Left colon (tissue), 2 donors: ENCODE data around the gene GNAL. TPM values are rescaled to one million over a fixed set of nuclear protein-coding genes. Genes with fewer than 3 reads are reported as not detected.

Experiments
- ATAC-seq: fragments of 200-7000 bp; cut with Tn5 transposase; one replicate; pipeline ENCODE4 v1.9.1; 2020; ENCODE audit warnings: mild to moderate bottlenecking, moderate library complexity
- DNase-seq, 2 donors: peaks; one replicate each; pipeline ENCODE4 v3.0.0-alpha.2; 2020
- intact Hi-C, 2 donors: fragments of 100-400 bp; cut with DNase I in 1 of 2; cut with micrococcal nuclease in 1 of 2; formaldehyde crosslinking; loops; one replicate each; pipeline versions ENCODE4 v1.11.2 to v1.14.0; 2022; cut with DNase I, micrococcal nuclease
- total RNA-seq, 2 donors: library from RNA; stranded (reverse); fragmentation: NEBNext Ultra II Directional; extraction: Animal tissue kit (Norgen Biotek cat#: 25700); gene quantifications; one replicate each; pipeline ENCODE4 v1.2.1, GENCODE V29; 2021
- donor health status: DM: no; HTN: no; CAD: no.
- donor health status: DM: yes; HTN: yes; CAD: no.

GNAL gene
- total RNA-seq, 2 donors from 2014 or later, result 1.5 to 4.4 TPM

DNA sequence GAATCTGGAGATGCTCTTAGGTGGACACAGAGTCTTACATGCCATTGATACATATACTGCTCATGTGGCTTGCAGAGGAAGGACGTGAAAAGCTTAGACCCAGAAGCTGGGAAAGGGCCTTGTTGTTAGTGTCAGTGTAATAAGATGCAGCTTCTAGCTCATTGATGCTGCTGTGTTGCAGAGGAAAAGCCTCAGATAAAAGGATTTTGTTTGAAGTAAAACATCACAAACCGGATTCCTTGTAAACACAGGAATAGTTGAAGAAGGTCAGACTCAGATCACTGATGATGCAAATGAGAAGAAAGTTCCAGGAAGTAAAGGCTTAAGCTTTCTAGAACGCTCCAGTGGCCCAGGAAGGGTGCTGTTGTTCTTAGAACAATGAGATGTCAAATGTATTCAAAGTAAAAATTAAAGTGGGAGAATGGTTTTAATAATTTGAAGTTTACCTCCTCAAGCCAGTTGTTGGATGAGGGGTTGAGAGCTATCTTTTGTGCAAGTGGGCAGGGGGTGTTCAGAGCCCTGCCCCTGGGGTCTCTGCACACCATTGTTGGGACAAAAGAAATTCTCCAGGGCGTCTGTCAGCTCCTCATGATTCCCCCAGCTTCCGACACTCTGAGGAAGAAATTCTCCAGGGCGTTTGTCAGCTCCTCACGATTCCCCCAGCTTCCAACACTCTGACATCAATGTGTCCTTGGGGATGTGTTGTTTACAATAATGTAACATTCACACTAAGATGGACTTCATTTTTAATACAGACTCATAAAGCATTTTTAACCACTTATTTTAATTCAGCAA, 100.8 kb downstream of the GNAL start:
- no peak for ATAC-seq
- intact Hi-C loops, result no loop called here
- DNase-seq, result no peak

- DNase-seq (no peak), ATAC-seq (no peak)
- intact Hi-C loops, result no loop called here
Measured at GRCh38 chr18:11791131-11791530, 102.1 kb downstream of the GNAL start.

DNA sequence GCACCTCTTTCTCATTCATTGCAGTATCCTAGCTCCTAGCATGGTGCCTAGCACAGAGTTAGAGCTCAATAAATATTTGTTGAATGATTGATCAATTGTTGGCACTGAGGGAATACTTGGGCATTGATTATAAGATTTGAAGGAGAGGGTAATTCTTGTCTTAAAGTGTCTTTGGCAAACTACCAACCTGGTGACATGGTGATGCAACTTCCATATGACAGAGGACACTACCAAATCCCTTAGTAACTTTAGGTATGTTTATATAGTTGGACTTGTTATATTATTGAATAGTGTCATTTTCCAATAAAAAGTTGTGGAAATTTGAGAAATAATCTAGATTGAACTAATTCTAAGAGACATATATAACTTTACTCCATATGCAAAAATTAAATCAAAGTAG, 103.6 kb downstream of the GNAL start:
- ATAC-seq, result no peak
- intact Hi-C loops, result no loop called here
- no peak for DNase-seq

DNA sequence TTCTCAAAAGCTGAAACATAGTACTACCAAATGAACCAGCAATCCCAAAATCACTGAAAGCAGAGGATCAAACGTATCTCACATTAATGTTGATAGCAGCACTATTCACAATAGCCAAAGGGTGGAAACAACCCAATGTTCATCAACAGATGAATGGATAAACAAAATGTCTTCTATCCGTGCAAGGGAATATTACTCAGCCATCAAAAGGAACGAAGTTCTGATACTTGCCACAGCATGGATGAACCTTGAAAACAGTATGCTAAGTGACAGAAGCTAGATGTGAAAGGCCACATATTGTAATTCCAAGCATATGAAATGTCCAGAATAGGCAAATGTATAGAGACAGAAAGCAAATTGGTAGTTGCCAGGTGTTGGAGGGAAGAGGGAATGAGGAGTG, 105.1 kb downstream of the GNAL start:
- no peak for ATAC-seq
- intact Hi-C loops, result no loop called here
- no peak for DNase-seq

- intact Hi-C loops, result no loop called here
Measured at GRCh38 chr18:11795916-11796315, 106.9 kb downstream of the GNAL start.

DNA sequence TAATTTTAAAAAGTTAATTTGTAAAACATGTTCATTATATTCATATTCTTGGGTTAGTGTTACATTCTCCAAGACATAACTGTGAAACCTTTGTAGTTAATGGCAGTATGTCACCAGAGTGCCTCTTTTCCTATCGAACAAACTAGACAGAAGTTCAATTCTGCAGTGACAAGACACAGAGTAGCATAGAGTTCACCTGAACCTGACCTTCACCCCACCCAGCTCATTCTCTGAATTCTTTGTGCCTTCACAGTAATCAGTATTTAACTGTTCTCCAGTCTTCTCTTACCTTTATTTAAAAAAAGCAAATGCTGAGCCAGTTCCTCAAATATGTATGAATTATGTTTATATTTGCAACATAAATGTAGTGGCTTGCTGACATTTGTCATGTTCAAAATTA, 109.2 kb downstream of the GNAL start:
- ATAC-seq, result no peak
- intact Hi-C loops, result no loop called here
- DNase-seq, result no peak

More at GRCh38 chr18:11795916-11796315, 106.9 kb downstream of the GNAL start:
- DNase-seq, result no peak
- no peak for ATAC-seq

GRCh38 chr18:11799066-11799465, 110.0 kb downstream of the GNAL start:
- no peak for ATAC-seq
- intact Hi-C loops, result no loop called here
- no peak for DNase-seq

- ATAC-seq, result no peak
- no peak for DNase-seq
- intact Hi-C loops, result no loop called here
Measured at GRCh38 chr18:11800566-11801334, 111.7 kb downstream of the GNAL start.

GRCh38 chr18:11801573-11801972, 112.5 kb downstream of the GNAL start:
- intact Hi-C loops, result no loop called here
- ATAC-seq (no peak), DNase-seq (no peak)

GRCh38 chr18:11802158-11802557, 113.1 kb downstream of the GNAL start:
- intact Hi-C loops, result no loop called here
- ATAC-seq (no peak), DNase-seq (no peak)

- DNase-seq (no peak), ATAC-seq (no peak)
- intact Hi-C loops, result no loop called here
Measured at GRCh38 chr18:11802586-11802985, 113.5 kb downstream of the GNAL start.

DNA sequence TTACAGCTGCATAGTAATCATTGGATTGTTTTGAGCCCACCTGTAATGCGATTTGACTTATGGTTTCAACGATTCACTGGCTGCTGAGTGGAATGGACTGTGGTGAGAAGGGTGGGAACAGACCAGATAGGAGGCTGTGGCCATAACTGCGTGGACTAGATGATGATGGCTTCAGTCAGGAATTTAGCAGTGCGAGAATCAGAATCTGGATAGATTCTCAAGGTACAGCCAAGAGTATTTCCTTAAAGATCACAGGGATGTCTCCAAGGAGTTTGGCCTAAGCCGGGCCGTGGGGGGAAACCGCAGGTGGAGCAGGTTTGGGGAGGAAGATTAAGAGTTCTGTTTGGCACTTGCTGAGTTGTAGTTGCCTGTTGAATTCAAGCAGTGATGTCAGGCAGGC, 118.2 kb downstream of the GNAL start:
- no peak for ATAC-seq
- intact Hi-C loops, result no loop called here
- no peak for DNase-seq

DNA sequence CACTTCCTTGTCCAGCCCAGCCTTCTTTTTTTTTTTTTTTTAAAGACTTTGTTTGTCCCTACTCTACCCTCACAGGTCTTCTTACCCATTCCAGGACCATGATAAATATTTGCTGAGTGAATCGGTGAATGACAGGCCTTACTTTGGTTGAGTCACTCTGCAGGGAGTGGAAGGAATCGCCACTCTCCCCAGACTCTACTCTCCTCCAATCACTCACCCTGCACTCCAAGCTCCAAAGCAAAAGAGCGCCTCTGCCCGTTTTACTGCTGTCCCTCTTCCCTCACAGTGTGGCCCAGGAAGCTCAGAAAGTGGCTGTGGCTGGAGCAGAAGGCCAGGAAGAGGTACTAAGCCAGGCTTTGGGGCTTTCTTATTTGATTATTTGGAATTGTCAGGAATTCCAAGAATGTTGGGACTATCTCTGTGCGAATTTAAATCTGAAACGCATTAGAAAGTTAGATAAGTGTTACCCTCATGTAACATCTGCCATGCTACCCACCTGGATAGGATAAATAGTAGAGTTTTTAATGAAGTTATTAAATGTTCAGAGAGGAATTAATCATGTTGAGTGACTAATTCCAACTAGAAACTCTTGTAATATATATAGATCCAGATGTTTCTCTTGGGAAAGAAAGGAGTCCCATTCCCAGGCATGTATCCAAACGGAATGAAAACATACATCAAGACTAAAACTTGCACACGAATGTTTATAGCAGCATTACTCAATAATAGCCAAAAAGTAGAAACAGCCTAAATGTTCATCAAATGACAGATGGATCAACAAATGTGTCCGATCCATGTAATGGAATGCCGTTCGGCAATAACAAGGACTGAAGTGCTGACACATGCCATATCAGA, 119.2 kb downstream of the GNAL start:
- no peak for DNase-seq
- intact Hi-C loops, result no loop called here
- no peak for ATAC-seq

GRCh38 chr18:11809895-11810294, 120.8 kb downstream of the GNAL start:
- DNase-seq (no peak), ATAC-seq (no peak)
- intact Hi-C loops, result no loop called here

DNA sequence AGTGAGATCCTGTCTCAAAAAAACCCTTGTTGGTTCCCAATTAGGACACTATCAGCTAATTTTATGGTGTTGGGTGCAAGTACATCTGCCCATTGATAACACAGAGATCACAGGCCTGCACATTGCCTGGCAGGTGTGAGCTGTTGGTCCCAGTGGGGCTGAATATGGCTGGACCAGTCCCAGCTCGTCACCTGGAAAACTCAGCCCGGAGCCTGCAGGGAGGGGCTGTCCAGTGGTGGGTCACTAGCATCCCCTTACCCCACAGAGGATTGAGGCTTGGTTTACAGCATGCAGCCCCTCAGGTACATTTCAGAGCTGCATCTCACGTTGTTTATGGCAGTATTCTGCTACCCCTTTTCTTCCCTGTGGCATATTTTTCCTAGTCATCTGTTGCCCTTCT, 121.3 kb downstream of the GNAL start:
- intact Hi-C loops, result no loop called here
- DNase-seq (no peak), ATAC-seq (no peak)

- intact Hi-C loops, result no loop called here
- DNase-seq, result no peak
Measured at GRCh38 chr18:11811009-11811408, 121.9 kb downstream of the GNAL start.

GRCh38 chr18:11817229-11817628, 128.2 kb downstream of the GNAL start:
- DNase-seq (no peak), ATAC-seq (no peak)
- intact Hi-C loops, result no loop called here

More at GRCh38 chr18:11811009-11811408, 121.9 kb downstream of the GNAL start:
- no peak for ATAC-seq

- intact Hi-C loops, result no loop called here
- DNase-seq (no peak), ATAC-seq (no peak)
Measured at GRCh38 chr18:11818486-11819203, 129.6 kb downstream of the GNAL start.

- ATAC-seq, result no peak
- DNase-seq, result no peak
- intact Hi-C loops, result no loop called here
Measured at GRCh38 chr18:11819938-11820337, 130.9 kb downstream of the GNAL start.
